Measurements from ENCODE around the gene CACNA2D2.

Gene CACNA2D2

GRCh38 chr3:50545781-50546180 is 42.3 kb upstream of the CACNA2D2 start:
- TF ChIP-seq, protein P1, sequence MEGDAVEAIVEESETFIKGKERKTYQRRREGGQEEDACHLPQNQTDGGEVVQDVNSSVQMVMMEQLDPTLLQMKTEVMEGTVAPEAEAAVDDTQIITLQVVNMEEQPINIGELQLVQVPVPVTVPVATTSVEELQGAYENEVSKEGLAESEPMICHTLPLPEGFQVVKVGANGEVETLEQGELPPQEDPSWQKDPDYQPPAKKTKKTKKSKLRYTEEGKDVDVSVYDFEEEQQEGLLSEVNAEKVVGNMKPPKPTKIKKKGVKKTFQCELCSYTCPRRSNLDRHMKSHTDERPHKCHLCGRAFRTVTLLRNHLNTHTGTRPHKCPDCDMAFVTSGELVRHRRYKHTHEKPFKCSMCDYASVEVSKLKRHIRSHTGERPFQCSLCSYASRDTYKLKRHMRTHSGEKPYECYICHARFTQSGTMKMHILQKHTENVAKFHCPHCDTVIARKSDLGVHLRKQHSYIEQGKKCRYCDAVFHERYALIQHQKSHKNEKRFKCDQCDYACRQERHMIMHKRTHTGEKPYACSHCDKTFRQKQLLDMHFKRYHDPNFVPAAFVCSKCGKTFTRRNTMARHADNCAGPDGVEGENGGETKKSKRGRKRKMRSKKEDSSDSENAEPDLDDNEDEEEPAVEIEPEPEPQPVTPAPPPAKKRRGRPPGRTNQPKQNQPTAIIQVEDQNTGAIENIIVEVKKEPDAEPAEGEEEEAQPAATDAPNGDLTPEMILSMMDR (IDR thresholded peaks at IDR 0.05; ENCODE audit: low read depth, low read length, missing control alignments): no peak

DNA sequence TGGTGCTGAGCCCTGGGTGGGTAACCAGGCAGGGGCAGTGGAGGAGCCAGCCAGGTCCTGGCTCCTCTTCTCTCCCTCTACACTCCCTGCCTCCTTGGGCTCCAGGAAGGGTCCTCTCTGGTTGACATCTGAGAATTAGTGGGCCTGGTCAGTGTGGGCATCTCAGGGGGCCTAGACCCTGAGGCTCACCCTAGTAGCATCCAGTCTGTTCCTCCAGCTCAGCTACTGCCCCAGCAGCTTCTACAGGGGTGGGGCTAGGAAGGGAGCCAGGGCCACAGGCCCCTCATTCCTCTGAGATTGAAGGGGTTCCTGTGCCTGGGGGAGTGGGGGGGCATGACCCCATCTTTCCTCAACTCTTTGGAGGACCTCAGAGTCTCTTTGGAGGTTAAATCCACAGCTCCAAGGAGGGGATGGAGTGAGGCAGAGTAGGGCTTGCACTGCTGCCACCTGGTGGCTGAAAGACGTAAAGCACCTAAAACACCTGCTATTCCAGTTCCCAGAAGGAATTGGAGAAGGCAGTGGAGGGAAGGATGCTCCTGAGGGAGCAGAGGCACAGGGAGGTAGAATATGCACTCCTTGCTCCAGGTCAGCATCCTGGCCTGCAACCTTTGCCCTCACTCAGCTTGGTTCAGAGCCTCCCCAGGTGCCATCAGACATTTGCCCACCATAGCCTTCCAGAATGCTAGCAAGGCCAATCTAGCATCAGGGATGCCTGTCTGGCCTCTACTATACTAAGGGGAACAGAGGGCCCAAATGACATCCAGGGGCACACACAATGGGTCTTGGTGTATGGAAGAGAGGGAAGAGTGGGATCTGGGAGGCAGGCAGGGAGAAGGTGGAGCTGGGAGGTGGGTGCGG is 39.0 kb upstream of the CACNA2D2 start:
- no peak for DNase-seq (ENCODE audit: extremely low read depth, low read depth)

More at GRCh38 chr3:50545781-50546180, 42.3 kb upstream of the CACNA2D2 start:
- no peak for DNase-seq (ENCODE audit: extremely low read depth, low read depth)
- H3K4me3 ChIP-seq (replicated peaks; ENCODE audit: low read depth, low read length): no peak overlapping the region

DNA sequence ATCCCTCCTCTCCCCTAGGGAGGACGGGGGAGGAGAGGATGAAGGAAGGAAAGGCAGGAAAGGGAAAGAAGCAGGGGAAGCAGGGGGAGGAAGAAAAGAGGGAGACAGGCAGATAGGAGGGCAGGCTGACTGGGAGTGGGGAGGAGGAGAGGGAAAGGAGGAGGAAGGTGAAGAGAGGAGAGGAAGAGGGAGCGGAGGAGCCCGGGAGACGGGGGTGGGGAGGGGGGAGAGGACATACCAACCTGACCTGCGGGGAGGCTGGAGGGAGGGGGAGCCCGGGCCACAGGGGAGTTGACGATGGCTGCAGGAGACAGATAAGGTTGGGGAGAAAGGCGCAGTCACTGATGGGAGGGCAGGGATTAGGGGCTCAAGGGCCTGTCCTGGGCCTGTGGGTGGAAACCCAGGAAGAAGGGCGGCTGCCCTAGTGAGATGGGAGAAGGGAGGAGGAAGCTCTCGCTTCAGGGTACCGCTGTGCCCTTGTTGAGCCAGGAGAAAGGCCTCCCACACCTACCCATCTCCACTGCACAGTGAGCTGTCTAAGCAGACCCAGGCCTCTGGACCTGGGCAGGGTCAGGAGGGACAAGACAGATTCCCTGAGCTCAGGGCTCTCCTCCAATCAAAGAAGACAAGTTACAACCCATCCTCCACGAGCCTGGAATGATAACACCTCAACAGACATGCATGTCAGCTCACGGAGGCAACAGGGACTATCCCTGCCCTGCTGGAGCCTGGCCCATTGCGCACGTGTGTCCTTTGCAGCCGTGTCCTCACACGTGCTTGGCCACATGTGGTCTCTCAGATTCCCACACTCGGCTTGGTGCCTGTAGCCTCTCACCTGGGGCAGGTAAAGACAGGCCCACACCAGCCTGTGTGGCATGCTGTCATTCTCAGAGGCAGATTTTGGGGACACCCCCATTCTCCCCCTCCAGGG is 36.2 kb upstream of the CACNA2D2 start:
- no peak overlapping the region for H3K4me3 ChIP-seq (replicated peaks; ENCODE audit: low read depth, low read length)
- no peak for DNase-seq (ENCODE audit: extremely low read depth, low read depth)
- TF ChIP-seq, protein P1 (IDR thresholded peaks at IDR 0.05; ENCODE audit: low read depth, low read length, missing control alignments): no peak

More for the DNA sequence above, 39.0 kb upstream of the CACNA2D2 start:
- no peak overlapping the region for H3K4me3 ChIP-seq (replicated peaks; ENCODE audit: low read depth, low read length)
- TF ChIP-seq, protein P1 (IDR thresholded peaks at IDR 0.05; ENCODE audit: low read depth, low read length, missing control alignments): peak; percentile 97

DNA sequence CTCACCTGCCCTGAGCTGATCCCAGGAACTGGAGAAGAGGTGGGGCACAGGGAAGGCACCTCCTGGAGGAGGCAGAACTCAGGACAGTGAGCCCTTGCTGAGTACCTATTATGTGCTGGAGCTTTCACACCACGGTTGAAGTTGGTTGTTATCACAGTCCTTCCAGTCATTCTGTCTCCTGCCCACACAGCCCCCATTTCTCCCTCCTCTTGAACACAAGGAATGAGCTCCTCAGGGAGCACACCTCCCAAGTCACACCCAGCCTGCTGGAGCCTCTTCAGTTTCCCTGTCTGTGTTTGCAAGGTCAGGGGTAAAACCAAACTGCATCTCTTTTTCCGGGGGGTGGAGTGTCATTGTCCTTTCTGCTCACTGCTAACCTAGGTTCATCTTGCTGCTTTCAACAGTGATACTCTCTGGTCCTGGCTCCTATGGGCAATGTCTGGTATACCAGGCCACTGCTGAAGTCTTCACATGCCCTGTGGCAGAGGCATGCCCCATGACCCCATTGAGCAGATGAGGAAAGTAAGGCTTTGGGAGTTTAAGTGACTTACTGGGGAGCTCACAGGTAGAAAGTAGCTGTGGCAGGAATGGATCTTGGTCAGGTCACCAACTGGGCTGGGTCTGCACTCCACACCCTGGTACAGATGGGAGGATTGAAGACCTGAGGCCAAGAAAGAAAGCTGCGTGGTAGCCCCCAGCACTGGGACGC is 34.1 kb upstream of the CACNA2D2 start:
- TF ChIP-seq, protein P1 (IDR thresholded peaks at IDR 0.05; ENCODE audit: low read depth, low read length, missing control alignments): no peak
- H3K4me3 ChIP-seq (replicated peaks; ENCODE audit: low read depth, low read length): no peak overlapping the region
- DNase-seq (ENCODE audit: extremely low read depth, low read depth): no peak

GRCh38 chr3:50536471-50537180 is 33.2 kb upstream of the CACNA2D2 start:
- TF ChIP-seq, protein P1 (IDR thresholded peaks at IDR 0.05; ENCODE audit: low read depth, low read length, missing control alignments): no peak
- DNase-seq (ENCODE audit: extremely low read depth, low read depth): no peak
- H3K4me3 ChIP-seq (replicated peaks; ENCODE audit: low read depth, low read length): no peak overlapping the region
